Measurements from ENCODE around the gene RFESD.

DNA sequence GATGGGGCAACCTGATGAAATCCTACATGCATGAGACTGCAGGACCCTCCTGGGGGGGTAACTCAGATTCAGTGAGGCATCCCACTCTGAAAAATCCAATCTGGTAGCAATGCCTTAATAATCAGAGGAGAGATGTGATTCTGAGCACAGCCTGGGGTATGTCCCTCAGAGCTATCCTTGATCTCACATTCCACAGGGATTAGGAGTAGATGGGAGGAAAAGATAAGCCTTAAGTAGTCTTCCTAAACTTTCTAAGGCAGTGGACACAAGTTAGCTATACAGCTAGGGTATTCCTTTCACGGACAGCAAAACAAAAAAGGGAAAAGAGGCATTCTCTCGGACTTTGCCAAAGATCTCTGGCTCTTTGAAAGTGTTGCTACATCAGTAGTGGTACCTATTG is 40.1 kb downstream of the RFESD start:
- no peak for TF ChIP-seq POLR2A (IDR thresholded peaks at IDR 0.05; ENCODE audit: control extremely low read depth in 1 of 2, low read depth in 2 of 2, low read length in 2 of 2)
- TF ChIP-seq, protein P1, sequence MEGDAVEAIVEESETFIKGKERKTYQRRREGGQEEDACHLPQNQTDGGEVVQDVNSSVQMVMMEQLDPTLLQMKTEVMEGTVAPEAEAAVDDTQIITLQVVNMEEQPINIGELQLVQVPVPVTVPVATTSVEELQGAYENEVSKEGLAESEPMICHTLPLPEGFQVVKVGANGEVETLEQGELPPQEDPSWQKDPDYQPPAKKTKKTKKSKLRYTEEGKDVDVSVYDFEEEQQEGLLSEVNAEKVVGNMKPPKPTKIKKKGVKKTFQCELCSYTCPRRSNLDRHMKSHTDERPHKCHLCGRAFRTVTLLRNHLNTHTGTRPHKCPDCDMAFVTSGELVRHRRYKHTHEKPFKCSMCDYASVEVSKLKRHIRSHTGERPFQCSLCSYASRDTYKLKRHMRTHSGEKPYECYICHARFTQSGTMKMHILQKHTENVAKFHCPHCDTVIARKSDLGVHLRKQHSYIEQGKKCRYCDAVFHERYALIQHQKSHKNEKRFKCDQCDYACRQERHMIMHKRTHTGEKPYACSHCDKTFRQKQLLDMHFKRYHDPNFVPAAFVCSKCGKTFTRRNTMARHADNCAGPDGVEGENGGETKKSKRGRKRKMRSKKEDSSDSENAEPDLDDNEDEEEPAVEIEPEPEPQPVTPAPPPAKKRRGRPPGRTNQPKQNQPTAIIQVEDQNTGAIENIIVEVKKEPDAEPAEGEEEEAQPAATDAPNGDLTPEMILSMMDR (IDR thresholded peaks at IDR 0.05; ENCODE audit: control extremely low read depth in 1 of 3, insufficient read depth in 1 of 3, low read depth in 1 of 3, low read length in 3 of 3): no peak

Measured in H1 (cell line).